ENCODE data around the gene CLEC7A.

GRCh38 chr12:10175846-10176636, 46.0 kb upstream of the CLEC7A start:
- TF ChIP-seq CTCF (IDR thresholded peaks at IDR 0.05) = no peak
- no peak for TF ChIP-seq POLR2A (IDR thresholded peaks at IDR 0.05; ENCODE audit: low read depth)
- TF ChIP-seq POLR2AphosphoS5 (IDR thresholded peaks at IDR 0.05) = no peak
- TF ChIP-seq EP300 (IDR thresholded peaks at IDR 0.05) = no peak
